ENCODE data around the gene ELANE.
"Not testable (repeated sequence)": the region's sequence is repeated elsewhere in the genome, so short reads cannot be mapped to it uniquely, and the experiment has no call there.

ELANE gene

DNA sequence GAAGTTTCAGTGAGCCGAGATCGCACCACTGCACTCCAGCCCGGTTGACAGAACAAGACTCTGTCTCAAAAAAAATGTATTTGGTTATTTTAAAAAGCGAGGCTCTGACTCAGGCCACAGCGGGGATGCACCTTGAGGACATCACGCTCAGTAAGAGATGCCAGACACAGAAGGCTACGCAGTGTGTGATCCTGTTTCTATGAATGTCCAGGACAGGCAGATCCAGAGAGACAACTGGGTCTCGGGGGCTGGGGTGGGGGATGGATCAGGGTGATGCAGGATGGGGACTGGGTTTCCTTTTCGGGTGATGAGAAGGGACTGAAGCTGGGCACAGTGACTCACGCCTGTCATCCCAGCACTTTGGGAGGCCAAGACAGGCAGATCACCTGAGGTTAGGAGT, 35.5 kb downstream of the ELANE start:
- no peak for TF ChIP-seq LEF1 (IDR thresholded peaks at IDR 0.05; ENCODE audit: borderline replicate concordance)
- TF ChIP-seq FOXA1 (IDR thresholded peaks at IDR 0.05): no peak
- no peak for TF ChIP-seq TARDBP (IDR thresholded peaks at IDR 0.05)
- TF ChIP-seq CTBP1 (IDR thresholded peaks at IDR 0.05; ENCODE audit: borderline replicate concordance): no peak
- no peak for TF ChIP-seq FOXK2 (IDR thresholded peaks at IDR 0.05)
- TF ChIP-seq FOXM1 (IDR thresholded peaks at IDR 0.05; ENCODE audit: borderline replicate concordance): no peak
- TF ChIP-seq BHLHE40 (IDR thresholded peaks at IDR 0.05; ENCODE audit: borderline replicate concordance): no peak
- TF ChIP-seq SUZ12 (IDR thresholded peaks at IDR 0.05): no peak
- TF ChIP-seq HDGF (IDR thresholded peaks at IDR 0.05; ENCODE audit: borderline replicate concordance): no peak
- ChIA-PET POLR2A (no interaction called here), CTCF (no interaction called here)

DNA sequence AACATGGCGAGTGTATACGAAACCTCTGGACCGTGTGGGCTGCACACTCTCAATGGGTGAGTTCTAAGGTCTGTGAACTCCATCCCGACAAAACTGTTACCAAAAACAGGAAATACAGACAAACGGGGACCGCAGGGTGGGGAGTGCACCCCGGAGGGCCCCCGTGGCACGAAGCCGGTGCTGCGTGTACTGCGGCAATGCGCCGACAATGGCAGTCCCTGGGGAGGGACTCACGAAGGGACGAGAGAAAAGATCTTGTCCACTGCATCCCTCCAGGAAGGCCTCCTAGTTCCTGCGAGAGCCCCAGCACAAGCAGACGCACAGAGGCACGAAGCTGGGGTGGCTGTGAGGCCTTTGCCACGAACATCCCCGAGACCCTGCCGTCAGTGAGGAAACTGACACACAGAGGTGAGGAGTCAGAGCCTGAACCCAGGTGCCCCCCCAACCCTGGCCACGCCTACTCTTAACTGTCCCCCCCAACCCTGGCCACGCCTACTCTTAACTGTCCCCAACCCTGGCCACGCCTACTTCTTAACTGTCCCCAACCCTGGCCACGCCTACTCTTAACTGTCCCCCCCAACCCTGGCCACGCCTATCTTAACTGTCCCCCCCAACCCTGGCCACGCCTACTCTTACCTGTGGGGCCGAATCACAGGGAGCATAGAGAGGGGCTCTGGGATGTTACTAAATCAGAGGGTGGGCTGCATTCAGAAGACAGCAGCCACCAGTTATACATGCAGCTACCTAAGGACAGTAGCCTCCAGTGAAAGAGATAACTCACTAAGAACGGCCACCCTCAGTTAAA, 36.7 kb downstream of the ELANE start:
- TF ChIP-seq SP1 (IDR thresholded peaks at IDR 0.05) (no peak), FOXM1 (IDR thresholded peaks at IDR 0.05; ENCODE audit: borderline replicate concordance) (no peak), ZNF384 (IDR thresholded peaks at IDR 0.05) (no peak), L3MBTL2 (conservative IDR thresholded peaks at IDR 0.05) (no peak), SUZ12 (IDR thresholded peaks at IDR 0.05) (no peak)
- ChIA-PET POLR2A (no interaction called here), CTCF (no interaction called here)
- no peak for DNase-seq (ENCODE audit: extremely low spot score)

More for the DNA sequence above, 35.5 kb downstream of the ELANE start:
- DNase-seq (ENCODE audit: extremely low spot score): no peak

DNA sequence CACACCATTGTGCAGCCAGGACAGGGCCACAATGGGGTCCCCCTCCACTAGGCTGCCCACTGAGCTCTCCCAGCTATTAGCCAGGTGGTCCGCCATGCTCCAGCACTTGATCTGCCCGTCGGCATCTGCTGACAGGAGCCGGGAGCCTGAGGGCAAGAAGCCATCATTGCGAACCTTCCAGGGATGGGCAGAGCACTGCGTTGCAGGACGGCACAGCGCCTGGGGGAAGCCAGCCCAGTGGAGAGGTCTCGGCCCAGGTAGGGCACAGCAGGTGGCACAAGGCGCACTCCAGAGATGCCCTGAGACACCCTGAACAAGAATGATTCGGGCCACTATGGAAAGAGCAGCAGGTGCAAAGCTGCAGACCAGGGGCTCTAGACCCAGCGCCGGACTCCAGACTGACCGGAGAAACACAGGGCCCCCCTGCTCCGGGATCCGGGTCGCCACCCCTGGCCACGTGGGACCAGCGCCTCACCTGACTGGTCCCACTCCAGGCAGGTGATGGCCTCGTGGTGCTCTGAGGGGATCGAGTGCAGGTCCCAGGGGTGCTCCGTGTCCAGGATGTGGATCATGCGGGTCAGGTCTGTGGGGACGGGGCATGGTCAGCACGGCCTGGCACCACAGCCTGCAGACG, 37.7 kb downstream of the ELANE start:
- CTCF ChIA-PET: no interaction called here
- POLR2A ChIA-PET: no interaction called here
- DNase-seq (ENCODE audit: extremely low spot score): no peak
- TF ChIP-seq FOXK2 (IDR thresholded peaks at IDR 0.05) (no peak), LEF1 (IDR thresholded peaks at IDR 0.05; ENCODE audit: borderline replicate concordance) (no peak), HDGF (IDR thresholded peaks at IDR 0.05; ENCODE audit: borderline replicate concordance) (no peak), L3MBTL2 (conservative IDR thresholded peaks at IDR 0.05) (no peak), SP1 (IDR thresholded peaks at IDR 0.05) (no peak), TARDBP (IDR thresholded peaks at IDR 0.05) (no peak), CTBP1 (IDR thresholded peaks at IDR 0.05; ENCODE audit: borderline replicate concordance) (no peak), NFRKB (IDR thresholded peaks at IDR 0.05) (no peak), SUZ12 (IDR thresholded peaks at IDR 0.05) (no peak)

DNA sequence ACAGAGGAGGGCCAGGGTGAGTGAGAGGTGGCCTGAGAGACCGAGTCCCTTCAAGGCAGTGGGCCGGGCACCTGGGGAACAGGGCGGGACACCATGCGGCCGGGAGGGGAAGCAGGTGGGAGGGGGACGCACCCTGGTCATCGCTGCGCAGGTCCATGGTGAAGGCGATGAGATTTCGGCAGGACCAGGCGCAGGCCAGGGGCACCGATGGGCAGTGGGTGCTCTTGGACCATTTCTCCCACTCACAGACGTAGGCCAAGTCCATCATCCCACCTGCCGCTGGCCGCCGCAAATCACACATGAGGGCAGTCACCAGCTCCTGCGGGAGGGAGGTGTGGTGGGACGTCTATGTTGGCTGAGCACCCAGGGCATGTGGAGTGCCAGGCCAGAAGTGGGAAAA, 38.7 kb downstream of the ELANE start:
- DNase-seq (ENCODE audit: extremely low spot score): no peak
- POLR2A ChIA-PET: no interaction called here
- no peak for TF ChIP-seq SUZ12 (IDR thresholded peaks at IDR 0.05)
- TF ChIP-seq NFRKB (IDR thresholded peaks at IDR 0.05): no peak
- TF ChIP-seq HDGF (IDR thresholded peaks at IDR 0.05; ENCODE audit: borderline replicate concordance): no peak
- TF ChIP-seq LEF1 (IDR thresholded peaks at IDR 0.05; ENCODE audit: borderline replicate concordance): no peak
- TF ChIP-seq CTBP1 (IDR thresholded peaks at IDR 0.05; ENCODE audit: borderline replicate concordance): no peak
- TF ChIP-seq ARNT (IDR thresholded peaks at IDR 0.05): no peak
- TF ChIP-seq L3MBTL2 (conservative IDR thresholded peaks at IDR 0.05): no peak
- no peak for TF ChIP-seq BHLHE40 (IDR thresholded peaks at IDR 0.05; ENCODE audit: borderline replicate concordance)
- TF ChIP-seq TARDBP (IDR thresholded peaks at IDR 0.05): no peak
- no peak for TF ChIP-seq FOXM1 (IDR thresholded peaks at IDR 0.05; ENCODE audit: borderline replicate concordance)
- no peak for TF ChIP-seq SP1 (IDR thresholded peaks at IDR 0.05)
- TF ChIP-seq FOXA1 (IDR thresholded peaks at IDR 0.05): no peak
- no peak for TF ChIP-seq FOXK2 (IDR thresholded peaks at IDR 0.05)
- CTCF ChIA-PET: no interaction called here

GRCh38 chr19:891421-892200, 39.5 kb downstream of the ELANE start:
- POLR2A ChIA-PET: interaction anchor here (1.7 kb wide), 1 partner anchor 9 kb away, joined by 4 read pairs; no protein-coding TSS in a partner anchor
- CTCF ChIA-PET; DNase-seq (ENCODE audit: extremely low spot score): not testable (repeated sequence)

DNA sequence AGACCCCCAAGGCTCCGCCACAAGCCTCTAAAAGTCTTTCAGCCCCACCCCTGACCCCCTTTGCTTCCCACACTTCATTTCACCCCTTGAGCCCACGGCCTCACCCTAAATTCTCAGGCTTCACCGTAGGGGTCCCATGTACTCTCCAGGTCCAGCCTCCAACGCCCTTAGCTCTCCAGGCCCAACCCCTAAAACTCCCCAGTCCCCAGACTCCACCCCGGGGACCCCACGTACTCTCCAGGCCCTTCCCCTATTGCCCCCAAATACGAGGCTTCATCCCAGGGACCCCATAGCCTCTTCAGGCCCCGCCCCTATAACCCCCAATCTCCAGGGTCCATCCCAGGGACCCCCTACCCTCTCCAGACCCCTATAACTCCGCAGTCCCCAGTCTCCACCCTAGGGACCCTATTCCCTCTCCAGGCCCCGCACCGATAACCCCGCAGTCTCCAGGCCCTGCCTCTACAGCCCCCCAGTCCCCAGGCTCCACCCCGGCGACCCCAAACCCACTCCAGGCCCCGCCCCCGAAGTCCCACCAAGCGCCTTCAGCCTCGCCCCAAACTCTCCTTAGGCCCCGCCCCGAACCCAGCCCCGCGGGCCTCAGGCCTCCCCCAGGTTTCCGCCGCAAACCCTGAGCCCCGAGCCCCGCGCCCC, 40.3 kb downstream of the ELANE start:
- POLR2A ChIA-PET: interaction anchor here (1.7 kb wide), 1 partner anchor 9 kb away, joined by 4 read pairs; no protein-coding TSS in a partner anchor
- no peak for DNase-seq (ENCODE audit: extremely low spot score)
- CTCF ChIA-PET: interaction anchor here (0.6 to 1.3 kb wide), 2 partner anchors 36 to 123 kb away, joined by 3 read pairs; no protein-coding TSS in a partner anchor
- TF ChIP-seq FOXA1 (IDR thresholded peaks at IDR 0.05): no peak
- TF ChIP-seq ZNF384 (IDR thresholded peaks at IDR 0.05): no peak
- TF ChIP-seq, protein P1, sequence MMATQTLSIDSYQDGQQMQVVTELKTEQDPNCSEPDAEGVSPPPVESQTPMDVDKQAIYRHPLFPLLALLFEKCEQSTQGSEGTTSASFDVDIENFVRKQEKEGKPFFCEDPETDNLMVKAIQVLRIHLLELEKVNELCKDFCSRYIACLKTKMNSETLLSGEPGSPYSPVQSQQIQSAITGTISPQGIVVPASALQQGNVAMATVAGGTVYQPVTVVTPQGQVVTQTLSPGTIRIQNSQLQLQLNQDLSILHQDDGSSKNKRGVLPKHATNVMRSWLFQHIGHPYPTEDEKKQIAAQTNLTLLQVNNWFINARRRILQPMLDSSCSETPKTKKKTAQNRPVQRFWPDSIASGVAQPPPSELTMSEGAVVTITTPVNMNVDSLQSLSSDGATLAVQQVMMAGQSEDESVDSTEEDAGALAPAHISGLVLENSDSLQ (IDR thresholded peaks at IDR 0.05): no peak
